ENCODE measurements around the gene TM6SF1. TPM values are rescaled to one million over a fixed set of nuclear protein-coding genes. Genes with fewer than 3 reads are reported as not detected.

TM6SF1 gene
- total and polyA plus RNA-seq, 2 experiments from 2014 or later: 1.3 to 1.8 TPM

DNA sequence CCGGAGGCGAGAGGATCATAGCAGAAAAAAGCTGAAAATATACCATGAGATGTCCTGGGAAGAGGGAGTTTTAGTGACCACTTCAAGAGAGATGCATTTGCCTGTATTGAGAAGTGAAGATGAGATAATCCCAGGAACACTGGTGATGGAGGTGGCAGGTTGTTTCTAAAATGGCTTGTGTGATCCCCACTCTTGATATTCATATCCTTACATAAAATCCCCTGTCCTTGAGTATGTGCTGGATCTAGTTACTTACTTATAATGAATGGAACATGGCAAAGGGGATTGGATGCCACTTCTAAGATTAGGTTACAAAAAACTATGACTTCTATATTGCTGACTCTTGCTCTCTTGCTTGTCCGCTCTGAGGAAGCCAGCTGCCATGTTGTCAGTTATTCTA lies 78.1 kb downstream of the TM6SF1 start:
- H3K36me3 ChIP-seq: no peaks in the 10 kb centered on the region
- TF ChIP-seq, protein P1, sequence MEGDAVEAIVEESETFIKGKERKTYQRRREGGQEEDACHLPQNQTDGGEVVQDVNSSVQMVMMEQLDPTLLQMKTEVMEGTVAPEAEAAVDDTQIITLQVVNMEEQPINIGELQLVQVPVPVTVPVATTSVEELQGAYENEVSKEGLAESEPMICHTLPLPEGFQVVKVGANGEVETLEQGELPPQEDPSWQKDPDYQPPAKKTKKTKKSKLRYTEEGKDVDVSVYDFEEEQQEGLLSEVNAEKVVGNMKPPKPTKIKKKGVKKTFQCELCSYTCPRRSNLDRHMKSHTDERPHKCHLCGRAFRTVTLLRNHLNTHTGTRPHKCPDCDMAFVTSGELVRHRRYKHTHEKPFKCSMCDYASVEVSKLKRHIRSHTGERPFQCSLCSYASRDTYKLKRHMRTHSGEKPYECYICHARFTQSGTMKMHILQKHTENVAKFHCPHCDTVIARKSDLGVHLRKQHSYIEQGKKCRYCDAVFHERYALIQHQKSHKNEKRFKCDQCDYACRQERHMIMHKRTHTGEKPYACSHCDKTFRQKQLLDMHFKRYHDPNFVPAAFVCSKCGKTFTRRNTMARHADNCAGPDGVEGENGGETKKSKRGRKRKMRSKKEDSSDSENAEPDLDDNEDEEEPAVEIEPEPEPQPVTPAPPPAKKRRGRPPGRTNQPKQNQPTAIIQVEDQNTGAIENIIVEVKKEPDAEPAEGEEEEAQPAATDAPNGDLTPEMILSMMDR (IDR thresholded peaks at IDR 0.05; ENCODE audit: low read depth, low read length): no peak
- H3K9me3 ChIP-seq (ENCODE audit: low read depth): no peaks in the 10 kb centered on the region
- H3K27ac ChIP-seq: no peak overlapping the region
- DNase-seq (ENCODE audit: low read depth in 1 of 2, low spot score in 1 of 2): no peak
- no peaks in the 10 kb centered on the region for H3K27me3 ChIP-seq
- H3K4me1 ChIP-seq (ENCODE audit: low read depth): no peaks in the 10 kb centered on the region
- H3K4me3 ChIP-seq: no peak overlapping the region

Other genes starting within 250 kb of the TM6SF1 start
- gene HOMER2, start 154.9 kb upstream of the TM6SF1 start, total RNA-seq: 52.4 and 54.5 TPM in 2 replicates
- gene HOMER2, start 154.9 kb upstream of the TM6SF1 start, polyA plus RNA-seq: 24.4 and 27.3 TPM in 2 replicates
- 37.3 and 60.7 TPM in 2 replicates for gene RAMAC, start 121.4 kb upstream of the TM6SF1 start, total RNA-seq
- 67.7 and 91.1 TPM in 2 replicates for gene RAMAC, start 121.4 kb upstream of the TM6SF1 start, polyA plus RNA-seq
- 11.5 and 12.8 TPM in 2 replicates for gene C15orf40, start 96.0 kb upstream of the TM6SF1 start, total RNA-seq
- gene C15orf40, start 96.0 kb upstream of the TM6SF1 start, polyA plus RNA-seq: 23.9 and 37.8 TPM in 2 replicates
- 125 and 126 TPM in 2 replicates for gene BTBD1, start 40.4 kb upstream of the TM6SF1 start, total RNA-seq
- 102 and 109 TPM in 2 replicates for gene BTBD1, start 40.4 kb upstream of the TM6SF1 start, polyA plus RNA-seq
- gene HDGFL3, start 100.2 kb downstream of the TM6SF1 start, total RNA-seq: 101 and 164 TPM in 2 replicates
- gene HDGFL3, start 100.2 kb downstream of the TM6SF1 start, polyA plus RNA-seq: 68.8 and 80.4 TPM in 2 replicates
- gene BNC1, start 177.0 kb downstream of the TM6SF1 start, total RNA-seq: 4.5 and 4.7 TPM in 2 replicates
- gene BNC1, start 177.0 kb downstream of the TM6SF1 start, polyA plus RNA-seq: 3.3 and 6.4 TPM in 2 replicates

Data from cardiac muscle cell (in vitro differentiated cells and primary cell).